ENCODE measurements around the gene LMTK3. TPM values are rescaled to one million over a fixed set of nuclear protein-coding genes. Genes with fewer than 3 reads are reported as not detected.

The LMTK3 gene
- total RNA-seq, 4 donors from 2014 or later = 0.28 to 0.52 TPM; not detected in 2

DNA sequence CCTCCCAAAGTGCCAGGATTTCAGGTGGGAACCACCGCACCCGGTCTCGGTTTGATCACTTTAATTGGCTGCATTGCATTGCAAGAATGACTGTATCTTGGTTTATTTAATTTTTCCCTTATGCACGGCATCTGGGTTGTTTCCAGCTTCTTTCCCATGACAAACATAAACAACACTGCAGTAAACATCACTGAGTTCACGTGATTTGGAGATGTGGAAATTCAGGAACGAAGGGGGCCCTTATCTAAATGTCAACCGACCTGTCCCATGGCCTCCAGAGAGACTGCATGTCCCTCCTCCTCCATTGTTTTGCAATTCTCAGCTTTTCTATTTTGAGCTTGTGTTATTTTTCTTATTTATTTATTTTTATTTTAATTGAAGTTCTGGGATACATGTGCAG lies 25.9 kb upstream of the LMTK3 start:
- no peak overlapping the region for H3K27ac ChIP-seq
- no peaks in the 10 kb centered on the region for H3K4me1 ChIP-seq
- no peaks in the 10 kb centered on the region for H3K27me3 ChIP-seq
- no peak overlapping the region for H3K4me3 ChIP-seq
- no peak for DNase-seq
- H3K9me3 ChIP-seq = no peaks in the 10 kb centered on the region
- H3K36me3 ChIP-seq = no peaks in the 10 kb centered on the region
- TF ChIP-seq POLR2A (IDR thresholded peaks at IDR 0.05) = no peak
- TF ChIP-seq, protein P1, sequence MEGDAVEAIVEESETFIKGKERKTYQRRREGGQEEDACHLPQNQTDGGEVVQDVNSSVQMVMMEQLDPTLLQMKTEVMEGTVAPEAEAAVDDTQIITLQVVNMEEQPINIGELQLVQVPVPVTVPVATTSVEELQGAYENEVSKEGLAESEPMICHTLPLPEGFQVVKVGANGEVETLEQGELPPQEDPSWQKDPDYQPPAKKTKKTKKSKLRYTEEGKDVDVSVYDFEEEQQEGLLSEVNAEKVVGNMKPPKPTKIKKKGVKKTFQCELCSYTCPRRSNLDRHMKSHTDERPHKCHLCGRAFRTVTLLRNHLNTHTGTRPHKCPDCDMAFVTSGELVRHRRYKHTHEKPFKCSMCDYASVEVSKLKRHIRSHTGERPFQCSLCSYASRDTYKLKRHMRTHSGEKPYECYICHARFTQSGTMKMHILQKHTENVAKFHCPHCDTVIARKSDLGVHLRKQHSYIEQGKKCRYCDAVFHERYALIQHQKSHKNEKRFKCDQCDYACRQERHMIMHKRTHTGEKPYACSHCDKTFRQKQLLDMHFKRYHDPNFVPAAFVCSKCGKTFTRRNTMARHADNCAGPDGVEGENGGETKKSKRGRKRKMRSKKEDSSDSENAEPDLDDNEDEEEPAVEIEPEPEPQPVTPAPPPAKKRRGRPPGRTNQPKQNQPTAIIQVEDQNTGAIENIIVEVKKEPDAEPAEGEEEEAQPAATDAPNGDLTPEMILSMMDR (IDR thresholded peaks at IDR 0.05) = no peak
- intact Hi-C loops (cut with DNase I; ENCODE audit: low total_unique reads) = no loop called here

DNA sequence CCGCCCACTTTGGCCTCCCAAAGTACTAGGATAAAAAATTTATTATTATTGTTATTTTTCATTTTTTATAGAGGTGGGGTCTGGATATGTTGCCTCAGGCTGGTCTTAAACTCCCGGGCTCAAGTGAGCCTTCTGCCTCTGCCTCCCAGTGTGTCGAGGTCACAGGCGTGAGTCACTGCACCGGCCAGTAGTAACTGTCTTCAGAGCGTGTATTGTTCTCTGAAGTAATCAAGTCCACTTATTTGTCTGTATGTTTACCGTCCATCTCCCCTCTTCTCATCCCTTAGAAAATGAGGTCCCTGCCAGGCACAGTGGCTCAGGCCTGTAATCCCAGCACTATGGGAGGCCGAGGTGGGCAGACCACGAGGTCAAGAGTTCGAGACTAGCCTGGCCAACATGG lies 22.1 kb upstream of the LMTK3 start:
- TF ChIP-seq, protein P1 (IDR thresholded peaks at IDR 0.05) = no peak
- no peak for TF ChIP-seq POLR2A (IDR thresholded peaks at IDR 0.05)
- intact Hi-C loops (cut with DNase I; ENCODE audit: low total_unique reads) = no loop called here
- Histone ChIP-seq H3K9me3 (peaks cover 0 to under 1% of the 10 kb centered on the region in 2 donors), H3K36me3 (no peaks in the 10 kb centered on the region), H3K27ac (no peak overlapping the region), H3K4me3 (no peak overlapping the region), H3K27me3 (no peaks in the 10 kb centered on the region), H3K4me1 (no peaks in the 10 kb centered on the region)
- DNase-seq = no peak

DNA sequence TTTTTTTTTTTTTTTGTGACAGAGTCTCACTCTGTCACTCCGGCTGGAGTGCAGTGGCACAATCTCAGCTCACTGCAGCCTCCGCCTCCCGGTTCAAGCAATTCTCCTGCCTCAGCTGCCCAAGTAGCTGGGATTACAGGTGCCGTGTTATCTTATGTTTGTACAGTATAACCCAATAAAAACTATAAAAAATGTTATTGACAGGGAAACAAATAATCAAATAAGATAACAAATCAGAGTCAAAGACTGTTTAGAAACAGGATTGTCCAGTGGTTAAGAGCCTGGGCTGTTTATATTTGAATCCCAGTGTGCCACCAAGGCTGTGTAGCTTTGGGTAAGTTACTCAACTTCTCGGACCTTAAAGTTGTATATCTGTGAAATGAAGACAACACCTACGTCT lies 19.1 kb upstream of the LMTK3 start:
- TF ChIP-seq POLR2A (IDR thresholded peaks at IDR 0.05) = no peak
- TF ChIP-seq, protein P1 (IDR thresholded peaks at IDR 0.05) = no peak
- Histone ChIP-seq H3K36me3 (no peaks in the 10 kb centered on the region), H3K4me3 (no peak overlapping the region), H3K27ac (no peak overlapping the region), H3K4me1 (no peaks in the 10 kb centered on the region), H3K9me3 (peaks cover 0 to 8% of the 10 kb centered on the region in 2 donors), H3K27me3 (no peaks in the 10 kb centered on the region)
- intact Hi-C loops (cut with DNase I; ENCODE audit: low total_unique reads) = no loop called here
- DNase-seq = no peak

DNA sequence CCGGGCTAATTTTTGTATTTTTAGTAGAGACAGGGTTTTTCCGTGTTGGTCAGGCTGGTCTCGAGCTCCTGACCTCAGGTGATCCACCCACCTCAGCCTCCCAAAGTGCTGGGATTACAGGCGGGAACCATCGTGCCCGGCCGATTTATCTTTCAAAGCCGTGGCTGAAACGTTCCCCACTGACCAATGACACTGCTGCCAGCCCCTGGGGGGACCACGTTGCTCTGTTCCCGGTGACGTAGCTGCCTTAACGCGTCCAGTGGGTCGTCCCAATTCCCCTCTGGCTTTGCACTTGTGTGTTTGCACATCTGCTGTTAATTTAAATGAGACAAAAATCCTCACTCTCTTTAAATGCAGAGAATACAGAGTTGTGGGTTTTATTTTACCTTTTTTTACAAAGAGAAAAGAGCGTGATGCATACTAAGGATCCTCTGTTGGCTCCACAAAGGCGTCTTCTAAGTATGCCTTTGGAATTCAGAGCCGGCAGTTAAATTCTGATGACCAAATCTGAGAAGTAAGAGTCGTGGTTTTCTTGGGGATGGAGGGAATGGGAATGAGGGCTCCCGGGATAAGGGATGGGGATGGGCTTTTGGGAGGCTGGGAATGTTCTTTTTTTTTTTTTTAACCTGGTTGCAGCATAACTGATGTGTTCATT lies 18.6 kb upstream of the LMTK3 start:
- Histone ChIP-seq H3K27me3 (no peaks in the 10 kb centered on the region), H3K9me3 (peaks cover 0 to 8% of the 10 kb centered on the region in 2 donors), H3K4me3 (no peak overlapping the region), H3K4me1 (no peaks in the 10 kb centered on the region), H3K36me3 (no peaks in the 10 kb centered on the region), H3K27ac (no peak overlapping the region)
- no peak for DNase-seq
- no peak for TF ChIP-seq POLR2A (IDR thresholded peaks at IDR 0.05)
- TF ChIP-seq, protein P1 (IDR thresholded peaks at IDR 0.05) = no peak
- intact Hi-C loops (cut with DNase I; ENCODE audit: low total_unique reads) = no loop called here

DNA sequence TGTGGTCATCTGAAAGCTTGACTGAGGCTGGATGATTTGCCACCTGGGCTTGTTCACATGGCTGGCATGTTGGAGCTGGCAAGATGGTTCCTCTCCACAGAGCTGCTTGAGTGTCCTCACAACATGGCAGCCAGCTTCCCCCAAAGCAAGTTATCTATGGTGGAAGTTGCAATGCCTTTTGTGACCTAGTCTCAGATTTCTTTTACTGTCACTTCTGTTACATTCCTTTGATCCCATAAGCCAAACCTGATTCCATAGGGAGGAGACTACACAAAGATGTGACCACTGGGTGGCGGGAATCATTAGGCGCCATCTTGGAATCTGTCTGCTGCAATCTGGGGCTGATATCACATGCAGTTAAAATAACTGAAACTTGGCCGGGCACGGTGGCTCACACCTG lies 17.5 kb upstream of the LMTK3 start:
- Histone ChIP-seq H3K9me3 (peaks cover 0 to 15% of the 10 kb centered on the region in 2 donors), H3K27me3 (no peaks in the 10 kb centered on the region), H3K4me1 (no peaks in the 10 kb centered on the region), H3K4me3 (no peak overlapping the region), H3K36me3 (no peaks in the 10 kb centered on the region), H3K27ac (no peak overlapping the region)
- no peak for DNase-seq
- TF ChIP-seq, protein P1 (IDR thresholded peaks at IDR 0.05) = no peak
- TF ChIP-seq POLR2A (IDR thresholded peaks at IDR 0.05) = no peak
- intact Hi-C loops (cut with DNase I; ENCODE audit: low total_unique reads) = no loop called here
